Fibroblast of upper back skin (primary cell): ENCODE results near the gene IPO7.
"Not testable (repeated sequence)": the region's sequence is repeated elsewhere in the genome, so short reads cannot be mapped to it uniquely, and the experiment has no call there.

Experiments
- DNase-seq: peaks from one replicate; pipeline ENCODE4 v3.0.0-alpha.2; 2013

The IPO7 gene

GRCh38 chr11:9399466-9399865 is 15.0 kb downstream of the IPO7 start:
- DNase-seq, result peak; percentile 32

DNA sequence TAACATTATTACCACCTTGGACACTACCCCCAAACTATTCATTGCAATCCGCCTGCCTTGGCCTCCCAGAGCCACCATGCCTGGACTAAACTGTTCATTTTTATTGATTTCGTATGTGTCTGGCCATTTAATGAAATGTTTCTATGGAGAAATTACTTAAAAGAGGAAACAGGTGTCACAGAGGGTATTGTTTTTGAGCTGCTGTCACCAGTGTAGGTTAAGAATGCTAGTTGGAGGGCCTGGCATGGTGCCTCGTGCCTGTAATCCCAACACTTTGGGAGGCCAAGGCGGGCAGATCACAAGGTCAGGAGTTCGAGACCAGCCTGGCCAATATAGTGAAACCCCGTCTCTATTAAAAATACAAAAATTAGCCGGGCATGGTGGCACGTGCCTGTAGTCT is 17.4 kb downstream of the IPO7 start:
- not testable (repeated sequence) for DNase-seq

GRCh38 chr11:9428706-9429105 is 44.3 kb downstream of the IPO7 start:
- DNase-seq, result no peak

GRCh38 chr11:9438611-9439010 is 54.2 kb downstream of the IPO7 start:
- no peak for DNase-seq

- no peak for DNase-seq
These were observed 61.8 kb downstream of the IPO7 start for GRCh38 chr11:9446230-9446629.

- no peak for DNase-seq
These were observed 64.3 kb downstream of the IPO7 start for GRCh38 chr11:9448576-9449352.

- DNase-seq, result not testable (repeated sequence)
These were observed 67.6 kb downstream of the IPO7 start for GRCh38 chr11:9452023-9452422.

GRCh38 chr11:9455722-9456121 is 71.3 kb downstream of the IPO7 start:
- DNase-seq, result no peak

- DNase-seq, result peak; percentile 81
These were observed 75.3 kb downstream of the IPO7 start for GRCh38 chr11:9459667-9460321.

DNA sequence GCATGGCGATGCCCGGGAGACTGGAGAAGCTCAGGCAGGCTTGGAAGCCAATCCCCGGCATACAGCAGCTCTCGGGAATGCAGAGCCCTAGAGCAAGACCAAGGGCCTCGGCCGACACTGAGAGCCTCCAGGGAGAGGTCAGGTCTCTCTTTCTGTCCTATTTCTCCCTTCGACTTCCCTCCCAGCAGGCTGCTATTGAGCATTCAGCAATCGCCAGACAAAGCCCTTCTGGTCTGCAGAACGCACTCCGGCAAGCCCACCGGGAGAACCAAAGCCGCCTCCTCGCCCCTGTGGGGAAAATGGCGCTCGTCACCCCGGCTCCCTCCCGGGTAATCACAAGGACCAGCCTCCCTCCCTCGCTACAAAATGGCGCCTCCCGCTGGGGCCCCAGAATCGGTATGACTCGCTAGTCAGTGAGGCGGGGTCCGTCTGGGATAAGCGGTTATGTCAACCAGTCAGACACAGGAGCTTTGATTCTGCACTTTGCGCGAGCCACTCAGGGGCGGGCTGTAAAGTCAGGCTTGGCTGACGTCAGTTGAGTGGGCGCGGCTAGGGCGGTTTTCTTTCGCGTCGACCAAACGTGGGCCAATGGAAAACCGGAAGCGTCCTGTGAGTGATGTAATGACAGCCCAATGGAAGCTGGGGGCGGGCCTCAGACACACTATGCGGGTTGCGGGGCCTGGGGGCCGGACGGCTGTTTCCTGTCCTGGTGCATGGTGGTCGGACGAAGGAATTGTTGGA is 76.0 kb downstream of the IPO7 start, which contains the start of gene ZNF143:
Gene ZNF143 (plus strand): TSS at position 691 of the 741 bp plus-strand sequence. CDS start 10,297 bp downstream, outside the sequence.
- DNase-seq, result peak; percentile 100

GRCh38 chr11:9461063-9461759 is 76.8 kb downstream of the IPO7 start:
- DNase-seq, result peak; percentile 94

- DNase-seq, result peak; percentile 22
These were observed 77.3 kb downstream of the IPO7 start for GRCh38 chr11:9461760-9462134.

GRCh38 chr11:9462172-9462799 is 77.8 kb downstream of the IPO7 start:
- DNase-seq, result peak; percentile 14

DNA sequence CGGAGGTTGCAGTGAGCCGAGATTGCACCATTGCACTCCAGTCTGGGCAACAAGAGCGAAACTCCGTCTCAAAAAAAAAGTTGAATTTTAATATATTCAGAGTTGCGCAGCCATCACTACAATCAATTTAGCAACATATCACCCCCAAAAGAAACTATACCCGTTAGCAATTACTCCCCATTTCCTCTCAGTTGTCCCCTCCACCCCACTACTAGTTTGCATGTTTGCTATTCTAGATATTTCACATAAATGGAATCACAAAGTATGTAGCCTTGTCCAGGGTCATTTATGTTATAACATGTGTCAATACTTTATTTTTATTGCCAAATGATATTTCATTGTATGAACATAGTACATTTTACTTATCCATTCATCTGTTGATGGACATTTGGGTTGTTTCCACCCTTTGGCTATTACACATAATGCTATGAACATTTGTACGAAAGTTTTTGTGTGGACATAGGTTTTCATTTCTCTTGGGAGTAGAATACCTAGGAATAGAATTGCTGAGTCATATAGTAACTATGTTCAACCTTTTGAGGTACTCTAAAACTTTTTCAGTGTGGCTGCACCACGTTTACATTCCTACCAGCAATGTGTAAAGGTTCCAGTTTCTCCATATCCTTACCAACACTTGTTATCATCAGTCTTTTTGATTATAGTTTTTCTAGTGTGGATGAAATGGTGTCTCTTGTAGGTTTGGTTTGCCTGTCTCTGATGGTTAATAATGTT is 78.5 kb downstream of the IPO7 start:
- peak; percentile 23 for DNase-seq

GRCh38 chr11:9470765-9471164 is 86.3 kb downstream of the IPO7 start:
- no peak for DNase-seq

DNA sequence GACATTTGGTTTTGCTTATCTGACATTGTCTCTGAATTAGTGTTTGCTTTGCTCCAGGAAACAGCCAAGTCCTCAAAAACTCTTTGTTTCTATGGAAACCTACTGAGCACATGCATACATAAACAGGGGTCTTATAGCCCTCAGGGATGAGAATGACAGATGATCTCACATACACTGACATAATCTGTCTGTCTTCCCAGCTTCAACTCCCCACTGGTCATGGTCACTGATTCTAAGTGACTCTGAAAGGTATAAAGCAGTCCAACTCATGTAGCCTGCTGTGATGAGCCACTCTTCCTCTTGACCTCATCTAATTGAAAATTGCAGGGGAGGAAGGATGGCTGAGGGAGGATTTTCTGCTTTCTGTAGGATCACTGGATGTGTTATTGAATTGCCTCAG is 89.0 kb downstream of the IPO7 start:
- no peak for DNase-seq

DNA sequence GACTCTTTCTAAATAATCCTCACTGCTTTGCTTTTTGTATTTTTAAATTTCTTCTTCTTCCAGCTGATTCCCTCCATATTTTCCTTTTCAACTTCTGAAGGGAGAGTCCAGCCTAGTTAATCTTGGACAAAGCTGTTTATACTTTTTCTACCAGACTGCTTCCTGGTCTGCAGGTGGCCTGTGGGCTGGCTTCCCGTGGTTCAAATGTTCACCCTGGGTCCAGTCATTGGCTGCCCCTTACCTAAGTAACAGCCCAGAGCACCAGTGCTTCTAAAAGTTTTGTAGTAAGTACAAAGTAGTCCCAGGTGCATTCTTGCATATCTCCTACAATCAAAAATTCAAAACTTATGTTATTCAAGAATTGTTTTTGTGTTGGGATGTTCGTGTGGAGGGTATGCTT is 95.4 kb downstream of the IPO7 start:
- no peak for DNase-seq

GRCh38 chr11:9489080-9489765 is 104.8 kb downstream of the IPO7 start:
- peak; percentile 86 for DNase-seq

DNA sequence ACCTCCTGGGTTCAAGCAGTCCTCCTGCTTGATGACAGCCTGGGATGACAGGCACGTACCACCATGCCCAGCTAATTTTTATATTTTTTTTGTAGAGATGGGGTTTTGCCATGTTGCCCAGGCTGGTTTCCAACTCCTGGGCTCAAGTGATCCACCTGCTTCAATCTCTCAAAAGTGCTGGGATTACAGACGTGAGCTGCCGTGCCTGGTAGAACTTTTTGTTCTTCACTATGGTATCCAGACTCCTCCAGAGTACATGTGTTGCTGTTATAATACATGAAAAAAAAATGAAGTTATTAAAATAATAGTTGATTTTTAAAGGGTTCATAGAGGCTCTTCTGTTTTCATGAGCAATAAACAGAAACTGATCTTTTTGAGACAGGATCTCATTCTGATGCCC is 105.9 kb downstream of the IPO7 start:
- DNase-seq, result no peak

DNA sequence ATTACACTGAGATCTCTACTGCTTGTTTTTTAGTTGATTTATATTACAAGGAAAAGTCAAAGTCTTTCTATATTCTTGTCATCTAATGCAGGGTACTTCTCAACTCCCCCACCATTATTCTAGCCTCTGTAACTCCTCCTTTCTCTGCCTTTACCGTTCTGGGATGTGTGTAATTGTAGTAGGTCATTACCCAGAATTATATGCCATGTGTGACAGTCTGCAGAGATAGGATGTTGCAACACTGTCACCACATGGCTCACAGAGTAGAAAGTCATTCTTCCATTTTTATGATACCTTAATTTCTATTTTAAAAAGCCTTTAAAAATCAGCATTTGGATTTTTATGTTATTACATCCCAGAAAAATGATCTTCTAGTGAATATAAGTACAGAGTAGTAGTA is 109.0 kb downstream of the IPO7 start:
- no peak for DNase-seq

DNA sequence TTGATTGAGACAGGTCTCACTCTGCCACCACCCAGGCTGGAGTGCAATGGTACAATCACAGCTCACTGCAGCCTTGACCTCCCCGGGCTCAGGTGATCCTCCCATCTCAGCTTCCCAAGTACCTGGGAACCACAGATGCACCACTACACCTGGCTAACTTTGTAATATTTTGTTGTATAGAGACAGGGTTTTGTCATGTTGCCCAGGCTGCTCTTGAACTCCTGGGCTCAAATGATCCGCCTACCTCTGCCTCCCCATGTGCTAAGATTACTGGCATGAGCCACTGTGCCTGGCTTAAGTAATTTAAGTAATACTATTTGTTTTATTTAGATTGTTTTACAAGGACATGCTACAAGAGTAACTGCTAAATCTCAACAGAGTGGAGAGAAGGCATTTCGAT is 109.9 kb downstream of the IPO7 start:
- DNase-seq, result no peak
